WTC11 (cell line): ENCODE data around the gene ABCD4. TPM values are rescaled to one million over a fixed set of nuclear protein-coding genes. Genes with fewer than 3 reads are reported as not detected.

Source experiments
- ATAC-seq: fragments of 200-7000 bp; cut with Tn5 transposase; 2 replicates; pipeline ENCODE4 v1.10.0; 2021; ENCODE audit warnings: mild to moderate bottlenecking, moderate library complexity
- CTCF ChIA-PET: fragments of 300-600 bp; sonication (Branson Sonifier 250); formaldehyde crosslinking; loops from one replicate; lab custom pipeline; 2021; ENCODE audit warnings: antibody characterized with exemption; lab: Charles Lee
- POLR2A ChIA-PET: fragments of 350-600 bp; sonication (Branson Sonifier 250); formaldehyde crosslinking; loops from one replicate; lab custom pipeline; 2021; ENCODE audit warnings: antibody characterized with exemption; lab: Charles Lee
- DNase-seq: peaks from one replicate; pipeline ENCODE4 v3.0.0; 2021; ENCODE audit warnings: low spot score
- H3K27ac Mint-ChIP-seq: 2 replicates; pipeline ENCODE4 v1.8.0; 2021; ENCODE audit warnings: mixed read lengths
- H3K27me3 Mint-ChIP-seq: 2 replicates; pipeline ENCODE4 v1.8.0; 2021; ENCODE audit warnings: low read depth, mild to moderate bottlenecking, moderate library complexity, mixed read lengths
- H3K36me3 Mint-ChIP-seq: 2 replicates; pipeline ENCODE4 v1.8.0; 2021; ENCODE audit warnings: mixed read lengths
- H3K4me1 Mint-ChIP-seq: 2 replicates; pipeline ENCODE4 v1.8.0; 2022; ENCODE audit warnings: mixed read lengths
- H3K4me3 Mint-ChIP-seq: 2 replicates; pipeline ENCODE4 v1.8.0; 2021; ENCODE audit warnings: mild to moderate bottlenecking, moderate library complexity, mixed read lengths
- H3K9me3 Mint-ChIP-seq: 2 replicates; pipeline ENCODE4 v1.8.0; 2021; ENCODE audit warnings: mixed read lengths
- ETV6 ChIP-seq: sonication (generic); formaldehyde crosslinking; IDR thresholded peaks from 2 replicates; pipeline ENCODE4 v1.8.1; 2022; ENCODE audit warnings: mild to moderate bottlenecking, missing genetic modification reagents
- FOXK1 ChIP-seq: sonication (generic); formaldehyde crosslinking; IDR thresholded peaks from 2 replicates; pipeline ENCODE4 v1.8.0; 2022; ENCODE audit warnings: mild to moderate bottlenecking, moderate library complexity, missing genetic modification reagents
- HMGXB4 ChIP-seq: sonication (generic); formaldehyde crosslinking; IDR thresholded peaks from 2 replicates; pipeline ENCODE4 v1.8.1; 2023; ENCODE audit warnings: mild to moderate bottlenecking, moderate library complexity, missing genetic modification reagents
- JUN ChIP-seq: sonication (generic); formaldehyde crosslinking; IDR thresholded peaks from 2 replicates; pipeline ENCODE4 v1.8.0; 2023; ENCODE audit warnings: mild to moderate bottlenecking, missing genetic modification reagents
- MXD4 ChIP-seq: fragments of 250-450 bp; sonication (Bioruptor Pico); IDR thresholded peaks from 2 replicates; pipeline ENCODE4 v1.8.0; 2021; ENCODE audit warnings: mild to moderate bottlenecking, moderate library complexity, borderline replicate concordance
- NFE2L1 ChIP-seq: sonication (generic); formaldehyde crosslinking; IDR thresholded peaks from 2 replicates; pipeline ENCODE4 v1.8.1; 2023; ENCODE audit warnings: missing genetic modification reagents
- NR2C2 ChIP-seq: sonication (generic); formaldehyde crosslinking; IDR thresholded peaks from 2 replicates; pipeline ENCODE4 v1.8.0; 2022; ENCODE audit warnings: mild to moderate bottlenecking, missing genetic modification reagents
- NR3C1 ChIP-seq: sonication (generic); formaldehyde crosslinking; conservative IDR thresholded peaks from 2 replicates; pipeline ENCODE4 v1.8.1; 2023; ENCODE audit warnings: low read depth, mild to moderate bottlenecking, missing genetic modification reagents
- OVOL2 ChIP-seq: fragments of 250-450 bp; sonication (Bioruptor Pico); IDR thresholded peaks from 2 replicates; pipeline ENCODE4 v1.9.0; 2021; ENCODE audit warnings: mild to moderate bottlenecking, borderline replicate concordance
- SMAD3 ChIP-seq: sonication (generic); formaldehyde crosslinking; IDR thresholded peaks from 2 replicates; pipeline ENCODE4 v1.8.0; 2022; ENCODE audit warnings: missing genetic modification reagents, mild to moderate bottlenecking, borderline replicate concordance
- SP1 ChIP-seq: sonication (generic); formaldehyde crosslinking; conservative IDR thresholded peaks from 2 replicates; pipeline ENCODE4 v1.8.1; 2022; ENCODE audit warnings: missing genetic modification reagents
- TP53 ChIP-seq: sonication (generic); formaldehyde crosslinking; IDR thresholded peaks from 2 replicates; pipeline ENCODE4 v1.8.1; 2023; ENCODE audit warnings: mild to moderate bottlenecking, missing genetic modification reagents
- USF2 ChIP-seq: sonication (generic); formaldehyde crosslinking; IDR thresholded peaks from 2 replicates; pipeline ENCODE4 v1.8.1; 2023; ENCODE audit warnings: mild to moderate bottlenecking, missing genetic modification reagents, moderate library complexity
- ZNF263 ChIP-seq: sonication (generic); formaldehyde crosslinking; IDR thresholded peaks from 2 replicates; pipeline ENCODE4 v1.8.1; 2022; ENCODE audit warnings: low read depth, mild to moderate bottlenecking, moderate library complexity, missing genetic modification reagents
- total RNA-seq: library from RNA; stranded (reverse); gene quantifications from 3 replicates; pipeline ENCODE4 v1.2.3, GENCODE V29; 2021

Gene ABCD4
- total RNA-seq, 1 experiment from 2014 or later = 90.2 TPM

GRCh38 chr14:74241652-74242017, 61.1 kb downstream of the ABCD4 start:
- Mint-ChIP-seq H3K36me3 (no peaks in the 10 kb centered on the region), H3K27me3 (peaks cover 95% of the 10 kb centered on the region), H3K27ac (no peak overlapping the region), H3K4me3 (peak overlapping the region; percentile 66), H3K4me1 (peaks cover 42% of the 10 kb centered on the region), H3K9me3 (no peaks in the 10 kb centered on the region)
- TF ChIP-seq MXD4 (CRISPR knock-in tag) (no peak), SP1 (CRISPR knock-in tag) (no peak), NFE2L1 (CRISPR knock-in tag) (no peak), FOXK1 (CRISPR knock-in tag) (no peak), USF2 (CRISPR knock-in tag) (no peak), SMAD3 (CRISPR knock-in tag) (no peak), NR2C2 (CRISPR knock-in tag) (no peak), NR3C1 (CRISPR knock-in tag) (no peak), ETV6 (CRISPR knock-in tag) (no peak)
- CTCF ChIA-PET = interaction anchor here (1.2 to 11.1 kb wide), 3 partner anchors 10 to 53 kb away, joined by 4 to 89 read pairs (median 12); no protein-coding TSS in a partner anchor
- POLR2A ChIA-PET = no interaction called here
- DNase-seq (no peak), ATAC-seq (no peak)

GRCh38 chr14:74240794-74241651, 61.7 kb downstream of the ABCD4 start:
- TF ChIP-seq ZNF263 (CRISPR knock-in tag) (0 out of 2 replicates have a peak, but pooled peaks have one; percentile 14), JUN (CRISPR knock-in tag) (no peak)
- Mint-ChIP-seq H3K36me3 (no peaks in the 10 kb centered on the region), H3K4me3 (peak overlapping the region; percentile 66), H3K4me1 (peaks cover 36% of the 10 kb centered on the region), H3K27me3 (peaks cover 96% of the 10 kb centered on the region), H3K27ac (no peak overlapping the region), H3K9me3 (no peaks in the 10 kb centered on the region)
- ATAC-seq (peak; percentile 6), DNase-seq (peak; percentile 45)
- ChIA-PET CTCF (interaction anchor here (0.6 to 11.1 kb wide), 6 partner anchors 11 to 578 kb away, joined by 3 to 89 read pairs (median 4); no protein-coding TSS in a partner anchor), POLR2A (no interaction called here)

- peak; percentile 24 for ATAC-seq
- TF ChIP-seq OVOL2 = no peak
- no peak for TF ChIP-seq TP53
- TF ChIP-seq HMGXB4 (CRISPR knock-in tag) = peak; percentile 31; the same call in 1 of the 2 replicates
- TF ChIP-seq, all 79 proteins: peak for 1
- Mint-ChIP-seq H3K36me3 (no peaks in the 10 kb centered on the region), H3K27ac (no peak overlapping the region), H3K27me3 (peaks cover 96% of the 10 kb centered on the region), H3K4me1 (peaks cover 32% of the 10 kb centered on the region), H3K9me3 (no peaks in the 10 kb centered on the region), H3K4me3 (peak overlapping the region; percentile 66)
- DNase-seq = peak; percentile 35
- POLR2A ChIA-PET = no interaction called here
- CTCF ChIA-PET = interaction anchor here (0.7 to 11.1 kb wide), 7 partner anchors 10 to 54 kb away, joined by 3 to 89 read pairs (median 5); no protein-coding TSS in a partner anchor
Observed at GRCh38 chr14:74239848-74240793, 62.6 kb downstream of the ABCD4 start.
